Fibroblast of skin of right biceps (primary cell): ENCODE measurements around the gene C1orf159.
"Not testable (repeated sequence)": the region's sequence is repeated elsewhere in the genome, so short reads cannot be mapped to it uniquely, and the experiment has no call there.

Experiments used
- DNase-seq: peaks from one replicate; pipeline ENCODE4 v3.0.0-alpha.2; 2013

C1orf159 gene

GRCh38 chr1:1148569-1148968, 32.7 kb upstream of the C1orf159 start:
- no peak for DNase-seq

- DNase-seq = no peak
Observed at GRCh38 chr1:1148061-1148460, 32.2 kb upstream of the C1orf159 start.

DNA sequence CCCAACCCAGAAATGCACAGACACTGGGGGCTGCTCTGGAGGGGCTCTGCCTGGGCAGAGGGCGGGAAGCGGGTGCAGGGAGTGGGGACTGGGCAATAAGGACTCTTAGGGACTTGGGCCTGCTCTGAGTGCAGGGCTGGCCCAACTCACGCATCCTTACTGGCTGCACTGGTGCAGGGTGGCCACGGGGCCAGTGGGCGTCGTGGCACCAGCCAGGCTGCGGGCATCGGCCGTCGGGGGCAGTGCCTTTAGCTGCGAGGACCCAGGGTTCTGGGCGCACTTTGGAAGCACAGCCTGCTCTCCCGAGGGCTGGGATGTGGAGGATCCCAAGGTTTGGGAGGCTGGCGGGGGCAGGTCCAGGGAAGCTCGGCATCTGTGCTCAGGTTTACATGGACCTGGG, 30.7 kb upstream of the C1orf159 start:
- no peak for DNase-seq

GRCh38 chr1:1146026-1146425, 30.1 kb upstream of the C1orf159 start:
- no peak for DNase-seq

DNA sequence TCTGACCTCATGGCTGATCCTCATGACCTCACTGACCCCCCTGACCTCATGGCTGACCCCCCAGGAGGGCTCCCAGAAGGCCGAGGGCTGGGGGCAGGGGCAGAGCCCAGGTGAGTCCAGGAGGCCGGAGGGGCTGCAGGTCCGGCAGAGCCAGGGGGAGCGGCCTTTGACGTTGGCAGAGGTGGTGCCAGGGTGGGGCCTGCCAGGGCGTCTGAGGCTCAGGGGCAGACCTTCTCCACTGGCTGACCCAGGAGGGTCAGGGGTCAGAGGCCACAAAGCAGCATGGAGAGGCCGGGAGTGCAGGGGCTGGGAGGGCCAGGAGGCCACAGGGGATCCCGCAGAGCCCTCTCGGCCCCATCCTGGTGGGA, 29.6 kb upstream of the C1orf159 start:
- no peak for DNase-seq

GRCh38 chr1:1144843-1145546, 29.1 kb upstream of the C1orf159 start:
- DNase-seq = no peak

DNA sequence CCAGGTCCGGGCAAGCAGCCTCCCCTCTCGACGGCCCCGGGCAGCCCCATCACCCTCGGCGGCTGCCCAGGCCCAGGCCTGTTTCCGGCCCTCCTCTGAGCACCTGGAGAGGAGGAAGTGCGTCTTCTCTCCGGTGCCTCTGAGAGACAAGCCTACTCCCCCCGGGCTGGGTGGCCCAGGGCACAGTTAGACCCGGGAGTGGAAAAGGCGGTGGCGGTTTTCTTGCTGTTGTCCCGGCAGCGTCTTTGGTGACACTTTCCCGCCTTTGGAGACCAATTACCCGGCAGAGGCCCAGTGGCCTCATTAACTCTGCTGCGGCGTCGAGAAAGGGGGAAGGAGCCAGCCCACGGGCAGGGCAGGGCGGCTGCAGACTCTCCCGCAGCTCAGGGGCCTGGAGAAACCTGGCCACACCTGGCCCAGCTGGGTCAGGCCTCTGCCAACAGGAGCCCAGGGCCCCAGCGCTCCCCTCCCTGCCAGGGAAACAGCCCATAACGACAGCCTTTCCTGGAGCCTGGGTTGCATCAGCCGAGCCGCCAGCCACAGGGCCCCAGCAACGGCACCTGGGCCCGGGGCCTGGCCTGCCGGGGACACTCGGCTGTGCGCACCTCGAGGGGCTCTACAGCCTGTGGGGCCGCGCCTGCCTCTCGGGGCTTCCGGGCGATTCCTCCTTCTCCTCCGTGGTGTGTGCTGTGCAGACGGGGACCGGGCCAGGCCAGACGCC, 28.4 kb upstream of the C1orf159 start:
- no peak for DNase-seq

DNA sequence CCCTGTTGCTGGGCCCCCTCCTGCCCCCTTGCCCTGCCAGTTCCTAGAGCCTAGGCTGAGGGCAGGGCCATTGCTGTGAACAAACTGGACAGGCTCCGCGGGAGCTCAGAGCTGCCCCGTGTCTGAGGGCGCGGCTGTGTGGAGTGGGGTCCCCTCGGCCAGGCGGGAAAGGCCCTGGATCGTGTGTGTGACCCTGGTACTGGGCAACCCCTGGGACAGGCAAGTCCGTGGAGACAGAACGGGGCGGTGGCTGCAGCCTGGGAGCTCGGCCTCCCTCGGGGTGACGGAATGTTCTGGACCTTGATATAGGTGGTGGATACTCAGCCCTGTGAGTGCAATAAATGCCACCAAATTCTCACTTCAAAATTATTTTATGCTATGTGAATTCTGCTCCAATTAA, 27.7 kb upstream of the C1orf159 start:
- no peak for DNase-seq

DNA sequence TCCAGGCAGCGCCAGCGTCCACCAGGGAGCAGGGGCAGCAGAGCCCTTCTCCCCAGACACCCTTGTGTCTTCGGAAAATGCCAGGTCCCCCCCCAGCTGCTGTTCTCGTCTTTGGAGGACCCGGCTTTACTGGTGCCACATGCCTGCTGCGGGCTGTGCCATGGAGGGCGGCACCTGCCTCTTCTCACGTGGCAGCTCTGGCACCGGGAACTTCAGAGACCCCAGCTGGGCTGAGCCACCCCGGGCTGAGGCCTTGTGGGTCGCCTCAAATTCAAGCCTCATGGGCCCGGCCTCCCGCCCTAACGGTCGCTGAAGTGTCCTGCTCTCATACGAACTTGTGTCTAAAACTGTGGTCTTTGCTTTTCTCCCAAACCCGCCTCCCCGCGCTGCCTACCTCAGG, 27.0 kb upstream of the C1orf159 start:
- no peak for DNase-seq

GRCh38 chr1:1142352-1142751, 26.5 kb upstream of the C1orf159 start:
- DNase-seq = not testable (repeated sequence)

DNA sequence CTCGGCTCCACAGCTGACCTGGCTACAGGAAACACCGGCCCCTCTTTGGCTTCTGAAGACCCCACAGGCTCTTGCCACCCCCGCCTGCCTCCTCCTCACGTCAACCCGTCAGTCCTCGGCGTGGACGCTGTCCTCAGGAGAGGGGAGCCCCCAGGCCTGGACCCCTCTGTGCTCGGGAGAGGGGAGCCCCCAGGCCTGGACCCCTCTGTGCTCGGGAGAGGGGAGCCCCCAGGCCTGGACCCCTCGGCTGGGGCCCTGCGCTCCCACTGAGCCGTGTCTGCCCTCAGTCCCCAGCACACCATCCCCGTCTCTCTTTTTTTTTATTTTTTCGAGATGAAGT, 26.0 kb upstream of the C1orf159 start:
- DNase-seq = no peak

- no peak for DNase-seq
Observed at GRCh38 chr1:1141244-1141910, 25.5 kb upstream of the C1orf159 start.

GRCh38 chr1:1140673-1141072, 24.8 kb upstream of the C1orf159 start:
- no peak for DNase-seq

GRCh38 chr1:1137256-1138045, 21.6 kb upstream of the C1orf159 start:
- DNase-seq = no peak

- no peak for DNase-seq
Observed at GRCh38 chr1:1136547-1137230, 20.8 kb upstream of the C1orf159 start.

DNA sequence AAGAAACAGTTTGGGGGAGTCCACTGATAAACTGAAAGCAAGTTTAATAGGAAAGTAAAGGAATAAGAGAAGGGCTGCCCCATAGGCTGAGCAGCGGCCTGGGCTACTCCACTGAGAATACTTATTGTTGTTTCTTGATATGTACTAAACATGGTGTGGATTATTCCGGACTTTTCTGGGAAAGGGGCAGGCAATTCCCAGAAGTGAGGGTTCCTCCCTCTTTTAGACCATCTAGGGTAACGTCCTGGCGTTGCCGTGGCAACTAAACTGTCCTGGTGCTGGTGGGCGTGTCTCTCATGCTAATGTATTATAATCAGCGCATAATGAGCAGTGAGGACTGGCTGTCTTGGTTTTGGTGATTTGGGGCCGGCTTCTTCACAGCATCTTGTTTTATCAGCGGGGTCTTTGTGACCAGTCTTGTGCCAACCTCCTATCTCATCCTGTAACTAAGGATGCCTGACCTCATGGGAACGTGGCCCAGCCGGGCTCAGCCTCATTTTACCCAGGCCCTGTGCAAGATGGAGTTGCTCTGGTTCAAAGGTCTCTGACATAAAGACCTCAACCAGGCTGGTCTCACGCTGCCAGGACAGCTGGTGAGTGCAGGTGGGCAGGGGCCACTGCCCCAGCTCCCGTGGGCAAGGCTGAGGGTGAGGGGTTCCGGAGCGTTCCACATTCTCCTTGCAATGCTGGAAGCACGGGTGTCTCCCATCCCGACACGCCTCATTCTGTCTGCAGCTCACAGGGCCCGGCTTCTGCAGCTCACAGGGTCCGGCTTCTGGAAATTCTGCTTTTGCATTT, 19.6 kb upstream of the C1orf159 start:
- no peak for DNase-seq

GRCh38 chr1:1134300-1134970, 18.5 kb upstream of the C1orf159 start:
- no peak for DNase-seq

- no peak for DNase-seq
Observed at GRCh38 chr1:1132956-1133750, 17.3 kb upstream of the C1orf159 start.

GRCh38 chr1:1132042-1132950, 16.4 kb upstream of the C1orf159 start:
- no peak for DNase-seq
